Measurements from ENCODE around the gene TMEM229B.

DNA sequence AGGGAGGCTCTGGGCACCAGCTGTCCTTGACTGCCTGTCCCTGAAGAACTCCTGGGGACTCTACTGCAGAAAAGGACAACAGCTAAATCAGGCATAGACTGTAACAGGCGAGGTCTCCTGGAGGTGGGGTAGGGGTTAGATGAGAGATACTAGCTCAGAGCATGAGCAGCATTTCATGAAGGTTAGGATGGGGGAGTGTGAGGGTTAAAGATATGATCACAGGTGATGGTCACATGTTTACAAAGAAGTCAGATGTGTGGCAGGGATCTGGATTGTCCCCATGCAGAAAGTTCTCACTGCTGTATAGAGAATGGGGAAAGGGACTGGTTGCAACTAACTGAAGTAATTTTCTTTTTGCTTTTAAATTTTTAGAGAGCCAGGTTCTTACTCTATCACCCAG is 26.5 kb downstream of the TMEM229B start:
- TF ChIP-seq CTCF (IDR thresholded peaks at IDR 0.05) (no peak), ZFX (IDR thresholded peaks at IDR 0.05; ENCODE audit: borderline replicate concordance) (no peak)

Measured in 22Rv1 (cell line).